ENCODE measurements around the gene NAIF1. TPM values are rescaled to one million over a fixed set of nuclear protein-coding genes. Genes with fewer than 3 reads are reported as not detected.
A peak's percentile ranks its signal among the peaks of the same experiment; 100 is the strongest.

NAIF1 gene
- total RNA-seq, 1 donor from 2014 or later, result 6.7 TPM

- DNase-seq (ENCODE audit: extremely low spot score, unreplicated experiment), result no peak
- TF ChIP-seq, protein P1, sequence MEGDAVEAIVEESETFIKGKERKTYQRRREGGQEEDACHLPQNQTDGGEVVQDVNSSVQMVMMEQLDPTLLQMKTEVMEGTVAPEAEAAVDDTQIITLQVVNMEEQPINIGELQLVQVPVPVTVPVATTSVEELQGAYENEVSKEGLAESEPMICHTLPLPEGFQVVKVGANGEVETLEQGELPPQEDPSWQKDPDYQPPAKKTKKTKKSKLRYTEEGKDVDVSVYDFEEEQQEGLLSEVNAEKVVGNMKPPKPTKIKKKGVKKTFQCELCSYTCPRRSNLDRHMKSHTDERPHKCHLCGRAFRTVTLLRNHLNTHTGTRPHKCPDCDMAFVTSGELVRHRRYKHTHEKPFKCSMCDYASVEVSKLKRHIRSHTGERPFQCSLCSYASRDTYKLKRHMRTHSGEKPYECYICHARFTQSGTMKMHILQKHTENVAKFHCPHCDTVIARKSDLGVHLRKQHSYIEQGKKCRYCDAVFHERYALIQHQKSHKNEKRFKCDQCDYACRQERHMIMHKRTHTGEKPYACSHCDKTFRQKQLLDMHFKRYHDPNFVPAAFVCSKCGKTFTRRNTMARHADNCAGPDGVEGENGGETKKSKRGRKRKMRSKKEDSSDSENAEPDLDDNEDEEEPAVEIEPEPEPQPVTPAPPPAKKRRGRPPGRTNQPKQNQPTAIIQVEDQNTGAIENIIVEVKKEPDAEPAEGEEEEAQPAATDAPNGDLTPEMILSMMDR (conservative IDR thresholded peaks at IDR 0.05), result no peak
- Mint-ChIP-seq H3K36me3 (peaks cover 15% of the 10 kb centered on the region), H3K4me1 (ENCODE audit: unreplicated experiment) (peaks cover 7% of the 10 kb centered on the region), H3K9me3 (no peaks in the 10 kb centered on the region), H3K27ac (peak overlapping the region; percentile 51), H3K4me3 (no peak overlapping the region), H3K27me3 (no peaks in the 10 kb centered on the region)
These were observed 39.9 kb upstream of the NAIF1 start for GRCh38 chr9:128106940-128107467.

- TF ChIP-seq, protein P1 (conservative IDR thresholded peaks at IDR 0.05), result no peak
- DNase-seq (ENCODE audit: extremely low spot score, unreplicated experiment), result no peak
- H3K4me1 Mint-ChIP-seq (ENCODE audit: unreplicated experiment), result peaks cover 7% of the 10 kb centered on the region
- no peaks in the 10 kb centered on the region for H3K27me3 Mint-ChIP-seq
- peak overlapping the region; percentile 67 for H3K27ac Mint-ChIP-seq
- H3K9me3 Mint-ChIP-seq, result no peaks in the 10 kb centered on the region
- no peak overlapping the region for H3K4me3 Mint-ChIP-seq
- peaks cover 18% of the 10 kb centered on the region for H3K36me3 Mint-ChIP-seq
These were observed 39.2 kb upstream of the NAIF1 start for GRCh38 chr9:128106181-128106939.

GRCh38 chr9:128105538-128106175 is 38.5 kb upstream of the NAIF1 start:
- Mint-ChIP-seq H3K27ac (no peak overlapping the region), H3K27me3 (no peaks in the 10 kb centered on the region), H3K36me3 (peaks cover 23% of the 10 kb centered on the region), H3K4me3 (no peak overlapping the region), H3K9me3 (no peaks in the 10 kb centered on the region), H3K4me1 (ENCODE audit: unreplicated experiment) (peaks cover 13% of the 10 kb centered on the region)
- TF ChIP-seq, protein P1 (conservative IDR thresholded peaks at IDR 0.05), result no peak
- no peak for DNase-seq (ENCODE audit: extremely low spot score, unreplicated experiment)

GRCh38 chr9:128104171-128104618 is 37.1 kb upstream of the NAIF1 start:
- no peaks in the 10 kb centered on the region for H3K27me3 Mint-ChIP-seq
- no peak for DNase-seq (ENCODE audit: extremely low spot score, unreplicated experiment)
- peaks cover 17% of the 10 kb centered on the region for H3K36me3 Mint-ChIP-seq

DNA sequence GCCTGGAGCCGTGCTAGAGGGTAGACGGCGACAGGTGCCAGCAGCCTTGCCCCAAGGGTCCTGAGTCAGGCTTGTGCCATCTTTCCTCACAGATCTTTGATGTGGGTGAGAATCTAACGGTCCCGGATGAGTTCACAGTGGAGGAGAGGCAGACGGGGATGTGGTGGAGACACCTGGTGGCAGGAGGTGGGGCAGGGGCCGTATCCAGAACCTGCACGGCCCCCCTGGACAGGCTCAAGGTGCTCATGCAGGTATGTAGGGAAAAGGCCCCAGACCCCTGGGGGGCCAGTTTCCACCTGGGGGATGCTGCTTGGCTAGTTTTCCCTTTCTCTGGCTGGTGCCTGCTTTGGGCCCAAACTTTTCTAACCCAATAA is 36.5 kb upstream of the NAIF1 start:
- TF ChIP-seq, protein P1 (conservative IDR thresholded peaks at IDR 0.05), result peak; percentile 32
- Mint-ChIP-seq H3K9me3 (no peaks in the 10 kb centered on the region), H3K36me3 (peaks cover 17% of the 10 kb centered on the region), H3K27ac (peak overlapping the region; percentile 83), H3K27me3 (no peaks in the 10 kb centered on the region), H3K4me1 (ENCODE audit: unreplicated experiment) (peaks cover 17% of the 10 kb centered on the region), H3K4me3 (no peak overlapping the region)
- DNase-seq (ENCODE audit: extremely low spot score, unreplicated experiment), result no peak

More at GRCh38 chr9:128104171-128104618, 37.1 kb upstream of the NAIF1 start:
- Mint-ChIP-seq H3K9me3 (no peaks in the 10 kb centered on the region), H3K4me1 (ENCODE audit: unreplicated experiment) (peaks cover 11% of the 10 kb centered on the region), H3K27ac (peak overlapping the region; percentile 83), H3K4me3 (no peak overlapping the region)
- TF ChIP-seq, protein P1 (conservative IDR thresholded peaks at IDR 0.05), result no peak
